Stimulated activated CD4-positive, alpha-beta T cell treated with anti-CD3 and anti-CD28 coated beads, Interleukin-12 subunit alpha, Interleukin-12 subunit beta, amount 100 ng/mL, for 24 hours (primary cell): ENCODE results near the gene PIK3R2.
A peak's percentile ranks its signal among the peaks of the same experiment; 100 is the strongest.

Source experiments
- DNase-seq, 2 experiments: peaks; one replicate each; pipeline ENCODE4 v3.0.0-alpha.2; 2020; ENCODE audit warnings: low read depth in 2 of 2

The PIK3R2 gene

DNA sequence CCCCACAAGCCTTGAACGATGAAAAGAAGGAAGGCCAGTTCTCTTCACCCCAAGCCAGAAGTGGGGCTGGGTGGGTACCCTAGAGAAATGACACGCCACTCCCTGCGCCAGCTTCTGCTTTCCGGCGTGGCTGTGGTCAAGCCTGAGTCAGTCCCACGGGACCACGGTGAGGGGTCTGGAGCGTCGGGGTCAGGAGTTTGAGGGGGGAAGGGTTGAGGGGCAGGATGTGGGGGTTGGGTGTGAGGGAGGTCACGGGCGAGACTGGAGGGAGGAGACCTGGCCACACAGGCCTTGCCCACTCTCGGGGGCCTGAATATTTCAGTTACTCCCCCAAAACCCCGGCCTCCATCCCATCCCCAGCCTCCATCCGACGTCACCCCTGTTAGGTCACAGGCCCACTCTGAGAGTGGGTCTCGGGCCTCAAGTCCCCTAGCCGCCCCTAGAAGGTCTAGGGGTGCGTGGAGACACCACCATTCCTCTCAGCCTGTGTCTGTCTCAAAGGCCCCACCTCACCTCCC is 20.1 kb downstream of the PIK3R2 start:
- no peak for DNase-seq

DNA sequence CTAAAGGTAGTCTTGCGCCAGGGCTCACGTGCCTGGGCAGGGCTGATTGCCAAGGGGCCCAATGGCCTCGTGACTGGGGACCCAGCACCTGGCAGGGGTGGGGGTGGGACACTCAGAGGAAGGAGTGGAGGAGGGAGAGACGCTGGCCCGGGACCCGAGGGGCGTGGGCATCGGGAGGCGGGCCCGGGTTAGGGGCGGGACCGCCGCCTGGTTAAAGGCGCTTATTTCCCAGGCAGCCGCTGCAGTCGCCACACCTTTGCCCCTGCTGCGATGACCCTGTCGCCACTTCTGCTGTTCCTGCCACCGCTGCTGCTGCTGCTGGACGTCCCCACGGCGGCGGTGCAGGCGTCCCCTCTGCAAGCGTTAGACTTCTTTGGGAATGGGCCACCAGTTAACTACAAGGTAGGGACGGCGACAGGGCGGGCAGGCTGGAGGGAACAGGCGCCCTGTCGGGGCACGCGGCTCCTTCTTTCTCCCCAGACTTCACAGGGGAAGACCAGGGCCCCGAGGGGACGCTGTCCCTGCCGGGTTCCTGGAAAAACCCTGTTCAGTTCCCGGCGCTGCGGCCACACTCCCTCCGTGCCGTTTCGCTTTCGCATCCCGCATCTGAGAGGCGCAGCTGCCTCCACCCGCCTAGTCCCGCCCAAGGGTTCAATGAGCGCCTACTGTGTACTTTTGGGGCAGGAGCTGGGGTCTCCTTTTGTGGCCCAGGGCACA is 20.8 kb downstream of the PIK3R2 start, which contains the start of gene IFI30:
Gene IFI30 (plus strand): TSS at position 242 of the 717 bp plus-strand sequence. CDS start 29 bp downstream, at position 271.
- DNase-seq = peak in 1 of 2 experiments; percentile 61

DNA sequence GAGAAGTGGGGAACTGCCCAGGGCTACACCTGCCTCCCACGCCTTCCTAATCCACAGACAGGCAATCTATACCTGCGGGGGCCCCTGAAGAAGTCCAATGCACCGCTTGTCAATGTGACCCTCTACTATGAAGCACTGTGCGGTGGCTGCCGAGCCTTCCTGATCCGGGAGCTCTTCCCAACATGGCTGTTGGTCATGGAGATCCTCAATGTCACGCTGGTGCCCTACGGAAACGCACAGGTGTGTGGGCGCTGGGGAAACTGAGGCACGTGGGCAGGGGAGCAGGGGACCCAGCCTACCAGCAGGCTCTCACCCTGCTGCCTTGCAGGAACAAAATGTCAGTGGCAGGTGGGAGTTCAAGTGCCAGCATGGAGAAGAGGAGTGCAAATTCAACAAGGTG is 22.0 kb downstream of the PIK3R2 start:
- no peak for DNase-seq

DNA sequence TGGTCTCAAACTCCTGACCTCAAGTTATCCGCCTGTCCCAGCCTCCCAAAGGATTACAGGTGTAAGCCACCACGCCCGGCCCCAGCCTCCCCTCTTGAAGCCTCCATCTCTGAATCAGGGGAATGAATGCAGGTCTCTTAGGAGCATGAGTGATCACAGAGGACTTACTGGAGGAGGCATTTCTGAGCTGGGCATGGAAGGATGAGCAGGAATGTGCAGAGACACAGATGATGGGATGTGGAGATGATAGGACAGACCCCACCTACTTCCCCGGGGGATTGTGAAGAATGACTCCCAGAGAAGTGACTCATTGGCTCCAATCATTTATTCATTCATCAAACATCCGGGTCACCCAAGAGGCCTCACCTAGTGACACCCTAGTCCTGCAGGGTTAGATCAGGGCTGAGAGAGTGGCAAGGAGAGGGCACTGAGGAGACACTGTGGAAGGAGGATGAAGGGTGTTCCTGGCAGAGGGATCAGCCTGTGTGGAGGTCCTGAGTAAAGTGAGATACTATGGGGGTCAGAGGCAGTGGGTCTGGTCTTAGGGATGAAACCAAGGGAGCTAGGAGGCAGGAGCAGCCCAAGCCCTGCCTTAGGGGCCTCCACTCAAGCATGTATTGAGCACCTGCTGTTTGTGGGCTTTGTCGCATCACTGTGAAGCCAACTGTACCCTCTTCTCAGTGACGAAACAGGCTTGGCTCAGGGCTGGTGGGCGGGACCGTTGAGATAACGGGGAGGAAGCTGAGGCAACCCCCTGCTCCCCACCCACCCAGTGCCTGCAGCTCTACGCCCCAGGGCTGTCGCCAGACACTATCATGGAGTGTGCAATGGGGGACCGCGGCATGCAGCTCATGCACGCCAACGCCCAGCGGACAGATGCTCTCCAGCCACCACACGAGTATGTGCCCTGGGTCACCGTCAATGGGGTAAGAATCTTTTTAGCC is 23.7 kb downstream of the PIK3R2 start:
- no peak for DNase-seq

DNA sequence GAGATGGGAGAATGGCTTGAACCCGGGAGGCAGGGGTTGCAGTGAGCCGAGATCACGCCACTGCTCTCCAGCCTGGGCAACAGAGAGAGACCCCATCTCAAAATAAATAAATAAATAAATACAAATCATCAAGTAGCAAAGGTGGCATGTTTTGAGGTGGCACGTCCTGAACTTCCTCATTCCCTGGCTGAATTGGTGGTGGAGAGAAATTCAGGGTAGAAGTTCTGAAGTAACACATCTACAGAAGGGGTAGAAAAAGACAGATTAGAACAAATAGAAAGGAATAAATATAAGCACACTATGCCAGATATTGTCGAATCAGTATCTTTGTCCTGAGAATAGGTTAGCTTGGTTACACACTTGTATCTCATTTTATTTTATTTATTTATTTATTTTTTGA is 27.0 kb downstream of the PIK3R2 start:
- no peak for DNase-seq

DNA sequence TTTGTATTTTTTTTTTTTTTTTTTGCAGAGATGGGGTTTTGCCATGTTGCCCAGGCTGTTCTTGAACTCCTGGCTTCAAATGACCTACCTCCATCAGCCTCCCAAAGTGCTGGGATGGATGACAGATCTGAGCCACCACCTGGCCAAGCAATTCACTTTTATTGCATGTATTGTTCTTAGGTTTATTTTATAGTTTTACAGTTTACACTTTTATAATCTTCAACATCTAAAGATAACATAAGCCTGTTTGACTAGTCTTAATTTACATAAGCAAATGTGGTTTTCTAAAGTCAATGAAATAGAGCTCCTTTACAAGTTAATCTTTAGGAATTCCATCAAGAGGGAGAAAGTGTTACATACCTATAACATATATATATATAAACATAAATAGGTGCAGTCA is 30.6 kb downstream of the PIK3R2 start:
- DNase-seq = no peak

DNA sequence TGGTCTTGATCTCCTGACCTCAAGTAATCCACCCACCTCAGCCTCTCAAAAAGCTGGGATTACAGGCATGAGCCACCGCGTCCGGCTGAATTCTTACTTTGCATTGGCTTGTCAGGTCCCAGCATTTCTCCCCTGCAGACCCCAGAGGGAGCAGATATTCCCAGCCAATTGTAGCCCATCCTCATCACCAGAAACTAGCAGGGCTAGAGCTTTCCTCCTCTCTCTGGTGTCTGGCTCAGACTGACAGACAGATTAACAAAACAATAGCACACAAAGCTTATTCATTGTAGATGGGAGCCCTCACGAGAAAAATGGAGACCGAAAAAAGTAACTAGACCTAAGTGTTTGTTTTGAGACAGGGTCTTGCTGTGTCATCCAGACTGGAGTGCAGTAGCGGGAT is 32.6 kb downstream of the PIK3R2 start:
- no peak for DNase-seq

DNA sequence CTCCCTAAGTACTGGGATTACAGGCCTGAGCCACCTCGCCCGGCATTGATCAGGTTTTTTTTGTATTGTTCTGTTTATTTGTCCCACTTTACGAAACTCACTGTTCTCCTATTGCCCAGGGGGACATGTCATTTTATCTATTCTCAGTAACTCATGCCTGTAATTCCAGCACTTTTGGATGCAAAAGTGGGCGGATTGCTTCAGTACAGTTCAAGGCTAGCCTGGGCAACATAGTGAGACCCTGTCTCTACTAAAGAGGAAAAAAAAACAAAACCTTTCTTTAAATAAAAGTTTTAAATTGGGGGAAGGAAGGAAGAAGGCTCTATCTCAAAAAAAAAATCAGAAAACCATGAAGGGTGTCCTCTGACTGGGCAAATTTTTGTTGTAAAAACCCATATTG is 37.3 kb downstream of the PIK3R2 start:
- no peak for DNase-seq

DNA sequence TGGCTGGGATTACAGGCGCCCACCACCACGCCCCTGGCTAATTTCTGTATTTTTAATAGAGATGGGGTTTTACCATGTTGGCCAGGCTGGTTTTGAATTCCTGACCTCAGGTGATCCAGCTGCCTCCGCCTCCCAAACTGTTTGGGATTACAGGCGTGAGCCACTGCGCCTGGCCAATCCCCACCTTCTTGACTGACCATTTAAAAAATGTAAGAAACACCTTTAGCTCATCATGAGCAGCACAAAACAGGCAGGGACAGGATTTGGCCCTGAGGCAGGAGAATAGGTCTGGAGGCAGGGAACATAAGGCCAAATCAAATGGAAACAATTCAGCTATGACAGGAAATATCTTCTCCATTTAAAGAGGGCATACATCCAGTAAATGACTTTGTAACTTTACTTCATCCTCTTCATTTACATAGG is 38.7 kb downstream of the PIK3R2 start:
- no peak for DNase-seq

DNA sequence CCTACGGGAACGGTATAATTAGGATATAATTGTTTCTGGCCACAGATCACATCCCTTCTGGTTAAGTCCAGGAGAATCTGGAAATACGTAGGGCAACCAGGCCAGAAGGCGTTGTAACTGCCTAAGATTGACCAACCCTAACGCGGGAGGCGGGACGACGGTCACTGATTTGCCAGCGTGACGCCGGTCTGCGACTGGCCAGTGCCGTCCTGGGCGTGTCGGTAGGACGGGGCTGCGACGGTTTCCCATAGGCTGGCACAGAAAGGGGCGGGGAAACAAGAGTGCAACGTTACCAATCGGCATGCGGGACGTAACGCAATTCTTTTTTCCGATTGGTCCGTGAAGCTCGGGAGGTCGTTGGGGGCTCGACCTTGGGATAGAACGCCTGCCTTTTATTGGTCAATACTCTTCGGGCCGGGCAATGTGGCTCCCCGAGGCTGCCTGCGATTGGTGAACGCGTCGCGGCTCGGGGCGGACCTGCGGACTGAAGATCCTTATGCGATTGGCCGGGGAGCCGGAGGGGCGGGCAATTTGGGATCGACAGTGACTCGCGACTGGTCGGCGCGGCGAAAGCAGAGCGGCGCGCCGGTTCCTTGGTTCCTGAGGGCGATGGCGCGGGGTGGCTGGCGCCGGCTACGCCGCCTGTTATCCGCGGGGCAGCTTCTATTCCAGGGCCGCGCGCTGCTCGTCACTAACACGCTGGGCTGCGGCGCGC is 39.9 kb downstream of the PIK3R2 start, which contains the start of gene MPV17L2:
Gene MPV17L2 (plus strand): TSS at position 546 of the 715 bp plus-strand sequence. CDS start 64 bp downstream, at position 610.
- peak; percentile 96 for DNase-seq

DNA sequence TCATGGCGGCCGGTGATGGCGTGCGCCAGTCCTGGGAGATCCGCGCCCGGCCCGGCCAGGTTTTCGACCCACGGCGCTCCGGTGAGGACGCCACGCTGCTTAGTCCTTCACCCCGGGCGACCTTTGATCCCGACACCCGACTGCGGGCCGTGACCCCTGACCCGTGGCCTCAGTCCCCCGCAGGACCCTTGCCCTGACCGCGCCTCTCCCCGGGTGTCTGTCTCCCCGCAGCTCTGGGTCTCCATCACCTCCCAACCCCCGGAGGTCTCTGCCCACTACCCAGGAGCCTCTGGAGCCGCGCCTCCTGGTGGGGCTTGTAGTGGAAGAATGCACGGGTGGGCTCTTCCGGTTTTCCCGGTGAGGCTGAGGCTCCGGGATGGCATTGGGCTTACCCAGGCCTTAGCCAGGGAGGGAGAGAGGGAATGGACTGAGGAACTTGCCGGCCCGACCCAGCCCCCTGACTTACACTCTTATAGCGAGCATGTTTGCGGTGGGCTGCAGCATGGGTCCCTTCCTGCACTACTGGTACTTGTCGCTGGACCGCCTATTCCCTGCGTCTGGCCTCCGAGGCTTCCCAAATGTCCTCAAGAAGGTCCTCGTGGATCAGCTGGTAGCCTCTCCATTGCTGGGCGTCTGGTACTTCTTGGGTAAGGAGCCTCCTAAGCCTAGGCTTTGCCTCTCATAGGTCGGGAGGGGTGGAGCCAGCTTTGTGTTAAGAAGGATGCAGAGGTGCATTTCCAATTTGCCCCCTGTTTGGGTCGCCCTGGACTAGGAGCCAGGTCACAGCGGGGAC is 40.6 kb downstream of the PIK3R2 start:
- DNase-seq = no peak

DNA sequence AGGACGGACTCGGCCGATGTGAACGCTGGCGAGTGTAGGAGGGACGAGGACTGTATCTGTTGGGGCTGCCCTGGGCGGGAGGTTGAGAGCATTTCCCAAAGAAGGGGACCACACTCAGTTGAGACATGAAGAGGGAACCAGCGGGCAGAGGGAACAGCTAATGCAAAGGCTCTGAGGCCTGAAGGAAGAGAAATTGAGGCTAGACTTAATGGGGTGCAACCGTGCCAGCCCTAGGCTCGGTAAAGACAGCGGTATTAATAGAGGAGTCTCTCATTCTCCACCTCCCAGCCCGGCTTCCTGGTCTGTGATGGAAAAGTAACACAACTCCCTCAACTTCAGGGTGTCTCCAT is 41.2 kb downstream of the PIK3R2 start:
- DNase-seq = no peak

DNA sequence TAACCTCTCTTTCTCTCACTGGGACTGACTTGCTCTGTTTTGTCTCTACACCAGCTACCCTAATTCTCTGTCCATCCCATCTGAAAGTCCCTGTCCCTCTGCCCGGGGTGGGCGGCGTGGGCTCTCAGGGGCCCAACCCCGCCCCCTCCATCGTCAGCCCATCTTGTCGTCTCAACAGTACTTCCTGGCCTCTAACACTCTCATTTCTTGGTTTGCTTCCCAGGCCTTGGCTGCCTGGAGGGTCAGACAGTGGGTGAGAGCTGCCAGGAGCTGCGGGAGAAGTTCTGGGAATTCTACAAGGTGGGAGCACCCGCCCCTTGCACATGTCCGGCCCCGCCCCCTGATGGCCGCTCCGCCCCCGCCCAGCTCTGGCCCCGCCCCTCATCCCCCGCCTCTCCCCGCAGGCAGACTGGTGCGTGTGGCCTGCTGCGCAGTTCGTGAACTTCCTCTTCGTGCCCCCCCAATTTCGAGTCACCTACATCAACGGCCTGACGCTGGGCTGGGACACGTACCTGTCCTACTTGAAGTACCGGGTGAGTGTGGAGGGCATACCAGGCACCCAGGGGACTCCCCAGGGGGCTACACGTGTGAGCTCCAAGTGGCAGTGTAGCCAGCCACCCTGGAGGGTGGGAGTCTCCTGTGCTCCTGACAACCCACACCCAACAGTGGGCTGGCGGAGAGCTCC is 41.7 kb downstream of the PIK3R2 start:
- DNase-seq = no peak

DNA sequence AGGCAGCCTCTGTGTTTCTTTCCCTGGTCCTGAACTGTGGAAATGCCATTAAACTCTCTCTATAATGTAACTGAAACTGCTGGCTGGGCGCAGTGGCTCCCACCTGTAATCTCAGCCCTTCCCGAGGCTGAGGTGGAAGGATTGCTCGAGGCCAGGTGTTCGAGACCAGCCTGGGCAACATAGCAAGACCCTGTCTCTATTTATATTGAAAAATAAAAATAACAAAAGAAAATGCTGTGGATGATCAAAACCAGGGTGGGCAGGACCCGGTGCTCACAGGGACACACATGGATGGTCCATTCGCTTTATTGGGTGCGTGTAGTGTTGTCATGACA is 43.5 kb downstream of the PIK3R2 start:
- DNase-seq = no peak

DNA sequence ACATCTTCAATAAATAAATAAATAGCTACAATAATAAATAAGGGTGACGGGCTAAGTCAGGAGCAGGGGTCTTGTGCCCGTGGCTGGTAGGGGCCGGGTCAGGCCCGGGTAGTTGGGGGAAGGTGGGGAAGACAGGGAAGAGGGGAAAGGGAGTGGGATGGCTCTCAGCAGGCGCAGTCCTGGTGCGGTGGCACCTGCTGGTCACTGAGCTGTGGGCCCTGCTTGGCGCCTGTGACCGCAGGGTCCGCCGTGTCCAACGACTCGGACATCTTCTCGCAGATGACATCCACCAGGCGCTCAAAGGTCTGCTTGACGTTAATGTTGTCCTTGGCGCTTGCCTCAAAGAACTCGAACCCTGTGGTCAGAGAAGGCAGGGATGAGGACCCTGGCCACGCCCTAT is 44.3 kb downstream of the PIK3R2 start:
- no peak for DNase-seq

DNA sequence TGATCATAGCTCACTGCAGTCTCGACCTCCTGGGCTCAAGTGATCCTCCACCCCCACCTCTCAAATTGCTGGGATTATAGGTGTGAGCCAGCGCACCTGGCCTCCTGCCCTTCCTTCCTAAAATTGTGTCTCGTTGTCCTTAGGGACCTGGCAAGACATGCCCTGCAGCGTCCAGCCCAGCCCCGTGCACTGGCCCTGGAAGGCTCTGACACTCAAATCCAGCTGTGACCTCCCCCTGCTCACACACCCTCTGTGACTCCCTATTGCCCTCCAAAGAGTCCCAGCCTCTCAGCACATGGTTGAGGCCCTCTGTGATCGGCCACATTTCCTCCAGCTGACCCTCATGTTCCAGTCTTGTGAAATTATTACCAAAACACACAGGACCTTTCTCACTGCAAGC is 45.0 kb downstream of the PIK3R2 start:
- DNase-seq = no peak

DNA sequence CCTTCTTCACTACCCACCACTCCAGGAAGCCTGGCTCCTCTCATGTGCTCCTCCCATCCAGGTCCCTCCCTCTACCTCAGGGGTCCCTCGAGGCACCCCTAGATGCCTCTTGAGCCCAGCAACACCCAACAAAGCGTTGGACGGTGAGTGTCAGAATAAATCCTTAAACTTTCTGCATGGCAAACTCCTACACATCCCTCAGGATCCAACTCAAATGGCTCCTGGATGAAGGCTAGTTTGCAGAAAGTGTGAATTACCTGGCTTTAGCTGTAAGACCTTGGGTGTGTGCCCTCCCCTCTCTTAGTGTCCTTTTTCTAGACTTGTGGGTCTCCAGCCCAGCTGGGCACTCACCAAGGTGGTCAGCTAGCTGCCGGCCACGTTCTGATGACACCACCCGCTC is 45.4 kb downstream of the PIK3R2 start:
- DNase-seq = no peak

DNA sequence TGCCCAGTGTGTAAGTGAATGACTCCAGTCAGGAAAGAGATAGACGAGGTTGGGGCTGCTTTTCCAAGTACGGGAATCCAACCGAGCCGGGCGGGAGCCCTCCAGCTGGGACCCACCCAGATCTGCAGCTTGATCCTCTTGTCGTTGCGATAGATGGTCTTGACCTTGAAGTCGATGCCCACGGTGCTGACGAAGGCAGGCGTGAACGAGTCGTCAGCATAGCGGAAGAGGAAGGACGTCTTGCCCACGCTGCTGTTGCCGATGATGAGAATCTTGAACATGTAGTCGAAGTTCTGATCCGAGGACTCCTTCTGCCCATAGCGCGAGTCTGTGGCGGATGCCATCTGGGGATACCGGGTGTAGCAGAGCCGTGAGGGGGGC is 49.4 kb downstream of the PIK3R2 start:
- DNase-seq = no peak

DNA sequence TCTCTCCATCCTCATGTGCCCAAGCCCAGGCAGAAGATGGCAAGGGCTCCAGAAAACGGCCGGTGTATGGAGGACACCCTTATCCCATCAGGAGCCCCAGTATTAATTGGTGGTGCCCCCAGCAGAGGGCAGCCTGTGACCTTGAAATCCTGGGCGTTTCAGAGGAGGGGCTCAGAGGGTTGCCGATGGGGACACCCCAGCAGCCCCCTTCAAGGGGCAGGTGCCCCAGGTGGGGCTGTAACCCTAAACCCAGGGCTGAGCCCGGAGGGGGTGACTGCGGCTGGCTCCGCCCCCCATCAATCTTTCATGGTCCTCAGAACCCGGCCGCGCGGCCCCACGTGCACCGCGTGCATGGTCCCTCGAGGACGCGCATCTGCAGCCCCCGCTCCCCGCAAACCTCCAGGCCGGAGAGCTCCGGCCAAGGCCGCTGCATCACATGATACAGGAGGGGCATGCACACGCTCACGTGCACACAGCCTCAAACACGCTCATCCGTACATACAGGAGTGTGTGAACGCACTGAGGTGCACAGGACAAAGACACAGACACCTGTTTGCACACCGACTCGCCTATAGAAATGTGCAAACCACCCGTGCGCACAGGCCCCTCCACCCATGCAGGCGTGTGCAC is 49.9 kb downstream of the PIK3R2 start:
- DNase-seq = no peak

DNA sequence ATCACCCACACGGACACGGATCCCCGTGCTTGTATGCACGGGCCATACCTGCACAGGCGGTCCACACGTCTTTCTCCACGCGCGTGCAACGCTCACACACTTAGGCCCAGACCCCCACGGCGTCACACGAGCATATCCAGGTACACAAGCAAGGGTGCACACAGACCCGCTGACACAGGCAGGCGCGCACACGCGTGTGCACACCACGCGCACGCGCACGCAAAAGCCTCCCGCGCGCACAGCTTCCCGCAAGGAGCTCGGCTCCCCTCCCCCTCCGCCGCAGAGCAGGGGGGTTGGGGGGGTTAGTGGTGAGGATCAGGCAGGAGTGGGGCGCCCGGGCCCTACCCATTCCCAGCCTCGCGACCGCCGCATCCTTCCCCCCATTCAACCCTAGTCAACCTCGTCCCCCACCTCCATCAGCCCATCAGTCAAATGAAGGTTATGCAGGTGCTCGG is 50.5 kb downstream of the PIK3R2 start:
- no peak for DNase-seq
